HG03066 (cell line): ENCODE data around the gene DDX17.

ENCODE experiments used
- ATAC-seq: cut with Tn5 transposase; IDR thresholded peaks from one replicate; pipeline ENCODE4 v1.9.1; 2021; ENCODE audit warnings: low read depth; ENCODE audit not compliant: unreplicated experiment

Gene DDX17

GRCh38 chr22:38451404-38451803 is 54.7 kb downstream of the DDX17 start:
- no peak for ATAC-seq

GRCh38 chr22:38450234-38450797 is 55.8 kb downstream of the DDX17 start:
- ATAC-seq, result no peak

GRCh38 chr22:38449776-38450175 is 56.3 kb downstream of the DDX17 start:
- ATAC-seq, result no peak

GRCh38 chr22:38448945-38449745 is 57.0 kb downstream of the DDX17 start:
- no peak for ATAC-seq

- ATAC-seq, result no peak
Measured at GRCh38 chr22:38446018-38446601, 60.0 kb downstream of the DDX17 start.

- no peak for ATAC-seq
Measured at GRCh38 chr22:38444783-38445182, 61.3 kb downstream of the DDX17 start.

- no peak for ATAC-seq
Measured at GRCh38 chr22:38443628-38444521, 62.2 kb downstream of the DDX17 start.

GRCh38 chr22:38442967-38443627 is 63.0 kb downstream of the DDX17 start:
- ATAC-seq, result no peak

- ATAC-seq, result no peak
Measured at GRCh38 chr22:38441620-38442287, 64.4 kb downstream of the DDX17 start.

GRCh38 chr22:38440747-38441350 is 65.3 kb downstream of the DDX17 start:
- ATAC-seq, result no peak

GRCh38 chr22:38437416-38437815 is 68.7 kb downstream of the DDX17 start:
- ATAC-seq, result no peak

GRCh38 chr22:38436629-38437395 is 69.3 kb downstream of the DDX17 start:
- no peak for ATAC-seq

- ATAC-seq, result no peak
Measured at GRCh38 chr22:38435965-38436364, 70.1 kb downstream of the DDX17 start.

- ATAC-seq, result no peak
Measured at GRCh38 chr22:38435010-38435409, 71.1 kb downstream of the DDX17 start.

GRCh38 chr22:38433871-38434270 is 72.2 kb downstream of the DDX17 start:
- ATAC-seq, result no peak
